HepG2 (cell line): ENCODE results near the gene NCOA5. TPM values are rescaled to one million over a fixed set of nuclear protein-coding genes. Genes with fewer than 3 reads are reported as not detected.

Experiments used
- KDM2A ChIP-seq: sonication (generic); formaldehyde crosslinking; IDR thresholded peaks from 2 replicates; pipeline ENCODE4 v1.4.0; 2020; ENCODE audit warnings: low read depth, missing genetic modification reagents, borderline replicate concordance
- KMT2A ChIP-seq: sonication (generic); formaldehyde crosslinking; IDR thresholded peaks from 2 replicates; pipeline ENCODE4 v1.4.0; 2020; ENCODE audit warnings: missing genetic modification reagents
- TEAD2 ChIP-seq: sonication (generic); formaldehyde crosslinking; IDR thresholded peaks from 2 replicates; pipeline ENCODE4 v1.9.0; 2021; ENCODE audit warnings: missing genetic modification reagents
- ZNF17 ChIP-seq: sonication (generic); formaldehyde crosslinking; IDR thresholded peaks from 2 replicates; pipeline ENCODE4 v1.5.0; 2020; ENCODE audit warnings: mild to moderate bottlenecking, missing genetic modification reagents
- ZNF318 ChIP-seq: sonication (generic); formaldehyde crosslinking; IDR thresholded peaks from 2 replicates; pipeline ENCODE4 v1.4.0; 2020; ENCODE audit warnings: mild to moderate bottlenecking, missing genetic modification reagents
- ZNF530 ChIP-seq: sonication (generic); formaldehyde crosslinking; IDR thresholded peaks from 2 replicates; pipeline ENCODE4 v1.5.0; 2020; ENCODE audit warnings: low read depth, mild to moderate bottlenecking, missing genetic modification reagents
- ZNF570 ChIP-seq: sonication (generic); formaldehyde crosslinking; IDR thresholded peaks from 2 replicates; pipeline ENCODE4 v1.4.0; 2020; ENCODE audit warnings: mild to moderate bottlenecking, missing genetic modification reagents, borderline replicate concordance
- ZNF574 ChIP-seq: sonication (generic); formaldehyde crosslinking; IDR thresholded peaks from 2 replicates; pipeline ENCODE4 v1.4.0; 2020; ENCODE audit warnings: missing genetic modification reagents
- ZNF709 ChIP-seq: sonication (generic); formaldehyde crosslinking; IDR thresholded peaks from 2 replicates; pipeline ENCODE4 v1.5.0; 2020; ENCODE audit warnings: mild to moderate bottlenecking, missing genetic modification reagents
- ZNF766 ChIP-seq: sonication (generic); formaldehyde crosslinking; IDR thresholded peaks from 2 replicates; pipeline ENCODE4 v1.5.0; 2020; ENCODE audit warnings: missing genetic modification reagents, borderline replicate concordance
- ZNF891 ChIP-seq: sonication (generic); formaldehyde crosslinking; IDR thresholded peaks from 2 replicates; pipeline ENCODE4 v1.5.0; 2020; ENCODE audit warnings: mild to moderate bottlenecking, missing genetic modification reagents
- polyA plus RNA-seq, 8 experiments: library from polyadenylated mRNA; depleted of rRNA in 3 of 8; stranded (reverse) in 7 of 8; unstranded in 1 of 8; fragments of >200 nt; fragmentation: Illumina TruSeq in 4 of 8; extraction: Trizol in 4 of 8; gene quantifications; 2 replicates each; pipeline versions ENCODE4 v1.2.1 to v1.2.3, GENCODE V29; 2011 to 2016; ENCODE audit warnings: low read depth in 4 of 8, missing spikeins in 1 of 8, mixed read lengths in 1 of 8; ENCODE audit not compliant: insufficient read depth in 1 of 8
- total RNA-seq, 5 experiments: library from RNA; depleted of rRNA; stranded (reverse); fragments of >200 nt; fragmentation: Illumina TruSeq; extraction: Trizol; gene quantifications; 2 replicates each; pipeline ENCODE4 v1.2.3, GENCODE V29; 2016; ENCODE audit warnings: low read depth in 1 of 5

The NCOA5 gene
- total and polyA plus RNA-seq, 2 of the 13 experiments (the other 11 are each of a cell fraction or from before 2014, with no cell fraction given): 16.5 to 28.4 TPM

- 0 out of 2 replicates have a peak, but pooled peaks have one; percentile 65 for TF ChIP-seq ZNF318 (CRISPR knock-in tag)
- TF ChIP-seq ZNF530 (CRISPR knock-in tag): no peak
- TF ChIP-seq TEAD2 (CRISPR knock-in tag): no peak
- TF ChIP-seq KDM2A: no peak; the same call in 1 of the 2 replicates
- no peak for TF ChIP-seq ZNF570 (CRISPR knock-in tag)
- TF ChIP-seq ZNF891 (CRISPR knock-in tag): peak; percentile 57; the same call in 1 of the 2 replicates
- TF ChIP-seq ZNF709: peak; percentile 50; the same call in 1 of the 2 replicates
- TF ChIP-seq ZNF574 (CRISPR knock-in tag): no peak
- no peak for TF ChIP-seq ZNF766 (CRISPR knock-in tag)
- no peak for TF ChIP-seq ZNF17 (CRISPR knock-in tag)
- peak; percentile 28; the same call in 1 of the 2 replicates for TF ChIP-seq KMT2A
These were observed 68.1 kb downstream of the NCOA5 start (continued) for GRCh38 chr20:46021361-46022359.
